ENCODE results near the gene CLEC11A.

DNA sequence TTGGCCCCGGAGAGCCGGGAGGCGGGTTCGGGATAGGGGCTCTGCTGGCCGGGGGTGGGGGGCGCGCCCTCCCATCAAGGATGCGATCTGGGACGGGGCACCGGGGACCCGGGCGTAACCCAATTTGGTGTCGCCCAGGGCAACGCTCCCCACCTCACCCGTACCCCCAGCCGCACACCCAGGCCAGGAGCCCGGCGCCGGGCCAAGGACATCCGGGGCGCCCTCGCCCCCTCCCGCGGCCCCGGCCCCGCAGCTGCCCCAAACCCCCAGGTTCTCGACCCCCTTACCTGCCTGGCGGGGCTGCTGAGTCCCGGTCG is 4.1 kb upstream of the CLEC11A start:
- TF ChIP-seq, protein P1, sequence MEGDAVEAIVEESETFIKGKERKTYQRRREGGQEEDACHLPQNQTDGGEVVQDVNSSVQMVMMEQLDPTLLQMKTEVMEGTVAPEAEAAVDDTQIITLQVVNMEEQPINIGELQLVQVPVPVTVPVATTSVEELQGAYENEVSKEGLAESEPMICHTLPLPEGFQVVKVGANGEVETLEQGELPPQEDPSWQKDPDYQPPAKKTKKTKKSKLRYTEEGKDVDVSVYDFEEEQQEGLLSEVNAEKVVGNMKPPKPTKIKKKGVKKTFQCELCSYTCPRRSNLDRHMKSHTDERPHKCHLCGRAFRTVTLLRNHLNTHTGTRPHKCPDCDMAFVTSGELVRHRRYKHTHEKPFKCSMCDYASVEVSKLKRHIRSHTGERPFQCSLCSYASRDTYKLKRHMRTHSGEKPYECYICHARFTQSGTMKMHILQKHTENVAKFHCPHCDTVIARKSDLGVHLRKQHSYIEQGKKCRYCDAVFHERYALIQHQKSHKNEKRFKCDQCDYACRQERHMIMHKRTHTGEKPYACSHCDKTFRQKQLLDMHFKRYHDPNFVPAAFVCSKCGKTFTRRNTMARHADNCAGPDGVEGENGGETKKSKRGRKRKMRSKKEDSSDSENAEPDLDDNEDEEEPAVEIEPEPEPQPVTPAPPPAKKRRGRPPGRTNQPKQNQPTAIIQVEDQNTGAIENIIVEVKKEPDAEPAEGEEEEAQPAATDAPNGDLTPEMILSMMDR (IDR thresholded peaks at IDR 0.05; ENCODE audit: low read length) = no peak
- no peak for TF ChIP-seq EZH2 (optimal IDR thresholded peaks at IDR 0.05; ENCODE audit: low read depth, low read length)
- TF ChIP-seq EZH2phosphoT487 (IDR thresholded peaks at IDR 0.05; ENCODE audit: low read length) = no peak
